Activated CD4-positive, CD25-positive, alpha-beta regulatory T cell (primary cell): ENCODE data around the gene LPCAT2.
A peak's percentile ranks its signal among the peaks of the same experiment; 100 is the strongest.

Experiments used
- DNase-seq, 4 experiments: peaks; one replicate each; lab custom pipeline; 2025; lab: John Stamatoyannopoulos, UW

LPCAT2 gene, protein sequence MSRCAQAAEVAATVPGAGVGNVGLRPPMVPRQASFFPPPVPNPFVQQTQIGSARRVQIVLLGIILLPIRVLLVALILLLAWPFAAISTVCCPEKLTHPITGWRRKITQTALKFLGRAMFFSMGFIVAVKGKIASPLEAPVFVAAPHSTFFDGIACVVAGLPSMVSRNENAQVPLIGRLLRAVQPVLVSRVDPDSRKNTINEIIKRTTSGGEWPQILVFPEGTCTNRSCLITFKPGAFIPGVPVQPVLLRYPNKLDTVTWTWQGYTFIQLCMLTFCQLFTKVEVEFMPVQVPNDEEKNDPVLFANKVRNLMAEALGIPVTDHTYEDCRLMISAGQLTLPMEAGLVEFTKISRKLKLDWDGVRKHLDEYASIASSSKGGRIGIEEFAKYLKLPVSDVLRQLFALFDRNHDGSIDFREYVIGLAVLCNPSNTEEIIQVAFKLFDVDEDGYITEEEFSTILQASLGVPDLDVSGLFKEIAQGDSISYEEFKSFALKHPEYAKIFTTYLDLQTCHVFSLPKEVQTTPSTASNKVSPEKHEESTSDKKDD

DNA sequence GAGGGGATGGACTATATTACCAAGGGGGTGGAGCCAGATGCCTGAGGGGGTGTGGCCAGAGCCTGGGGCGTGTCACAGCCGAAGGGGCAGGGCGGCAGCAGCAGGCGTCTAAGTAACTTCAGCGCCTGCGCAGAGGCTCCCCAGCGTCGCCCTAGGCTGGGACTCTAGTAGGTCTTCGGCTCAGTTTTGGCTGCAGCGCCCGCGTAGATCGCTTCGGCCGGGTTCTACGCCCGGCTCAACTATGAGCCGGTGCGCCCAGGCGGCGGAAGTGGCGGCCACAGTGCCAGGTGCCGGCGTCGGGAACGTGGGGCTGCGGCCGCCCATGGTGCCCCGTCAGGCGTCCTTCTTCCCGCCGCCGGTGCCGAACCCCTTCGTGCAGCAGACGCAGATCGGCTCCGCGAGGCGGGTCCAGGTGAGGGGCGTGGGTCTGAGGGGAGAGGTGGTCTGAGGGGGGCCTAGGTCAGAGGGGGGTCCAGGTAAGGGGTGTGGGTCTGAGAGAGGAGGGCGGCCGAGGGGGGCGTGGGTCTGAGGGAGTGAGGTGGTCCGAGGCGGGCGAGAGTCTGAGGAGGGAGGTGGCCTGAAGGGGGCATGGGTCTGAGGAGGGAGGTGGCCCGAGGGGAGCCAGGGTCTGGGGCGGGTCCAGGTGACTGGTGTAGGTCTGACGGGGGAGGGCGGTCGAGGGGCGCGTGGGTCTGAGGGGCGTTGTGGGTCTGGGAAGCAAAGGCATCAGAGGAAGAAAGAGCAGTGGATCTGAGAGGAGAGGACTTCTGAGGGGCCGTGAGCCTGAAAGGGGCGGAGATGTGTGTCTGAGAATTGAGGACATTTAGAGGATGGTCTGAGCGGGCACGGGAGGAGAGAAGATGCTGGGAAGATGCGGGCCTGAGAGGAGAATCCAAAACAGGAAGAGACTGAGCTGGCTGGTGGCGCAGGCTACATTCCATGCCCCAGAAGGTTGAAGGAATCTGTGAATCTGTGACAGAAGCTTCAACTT lies at the start of gene LPCAT2:
Gene LPCAT2, plus strand, starts transcription at position 132 of the 991 bp plus-strand sequence. Its CDS starts 110 bp downstream, at position 242.
- no peak for DNase-seq

DNA sequence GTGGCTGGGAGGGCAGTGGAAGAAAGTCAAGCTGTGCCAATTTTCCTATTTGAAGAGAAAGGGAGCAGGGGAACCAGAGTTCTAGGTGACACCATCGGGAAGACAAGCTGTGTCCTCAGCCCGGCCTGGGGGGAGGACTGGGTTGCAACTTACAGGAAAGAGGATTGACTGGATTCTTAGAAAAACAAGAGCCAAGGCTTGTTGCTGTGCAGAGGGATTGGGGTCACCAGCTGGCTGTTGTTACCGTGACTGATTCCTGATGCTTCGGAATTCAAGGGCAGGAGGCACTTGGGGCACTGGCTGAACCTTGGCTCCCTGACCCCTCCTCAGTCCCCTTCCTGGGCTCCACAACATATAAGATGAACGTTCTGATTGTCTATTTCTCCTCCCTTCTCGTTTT lies 46.6 kb upstream of the LPCAT2 start:
- no peak for DNase-seq

DNA sequence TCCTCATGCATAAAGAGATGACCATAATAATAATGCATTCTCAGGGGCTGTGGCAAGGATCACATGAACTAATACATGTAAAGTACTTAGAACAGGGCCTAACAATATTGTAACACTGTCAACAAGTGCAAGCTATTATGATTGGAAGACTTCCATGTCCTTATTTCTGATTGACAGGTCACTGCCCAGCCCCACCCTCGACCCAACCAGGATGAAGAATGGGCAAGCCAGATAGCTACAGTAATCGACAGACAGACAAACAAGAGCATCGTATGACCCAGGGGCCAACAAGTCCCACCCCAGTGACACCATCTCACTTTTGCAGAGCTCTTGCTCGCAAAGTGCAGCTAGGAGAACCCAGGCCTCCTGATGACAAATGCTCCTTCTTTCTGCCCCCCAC lies 44.5 kb upstream of the LPCAT2 start:
- DNase-seq: no peak

DNA sequence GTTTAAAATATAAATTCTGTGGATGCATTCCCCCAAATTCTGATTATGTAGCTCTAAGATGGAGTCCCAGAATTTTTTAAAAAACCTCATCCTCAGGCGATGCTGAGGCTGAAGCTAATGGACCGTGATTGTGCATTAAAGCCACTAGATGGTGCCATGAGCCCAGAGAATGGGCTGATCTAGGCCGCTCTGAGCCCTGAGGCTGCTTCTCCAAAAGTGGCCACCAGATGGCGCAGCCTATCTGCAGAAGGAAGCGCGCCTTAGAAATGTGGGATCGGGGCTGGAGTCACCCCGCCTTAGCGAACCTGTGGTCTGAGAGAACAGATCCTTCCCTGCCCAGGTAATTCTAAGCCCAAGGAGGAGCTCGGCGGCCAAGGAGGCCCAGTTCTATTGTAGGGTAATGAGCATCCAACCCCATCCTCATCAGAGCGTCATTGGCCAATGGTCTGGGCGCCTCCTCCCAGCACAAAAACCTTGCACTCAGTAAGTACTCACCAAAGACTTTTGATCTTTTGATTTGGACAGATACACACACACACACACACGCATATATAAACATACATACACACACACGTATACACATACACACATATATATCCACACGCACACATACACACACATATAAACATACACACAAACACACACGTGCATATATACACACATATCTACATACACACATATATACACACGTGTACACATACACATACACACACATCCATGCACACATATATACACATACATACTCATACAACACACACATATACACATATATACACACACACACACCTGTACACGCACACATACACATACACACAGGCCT lies 43.6 kb upstream of the LPCAT2 start:
- DNase-seq: peak; percentile 29 to 72 (median 56)

DNA sequence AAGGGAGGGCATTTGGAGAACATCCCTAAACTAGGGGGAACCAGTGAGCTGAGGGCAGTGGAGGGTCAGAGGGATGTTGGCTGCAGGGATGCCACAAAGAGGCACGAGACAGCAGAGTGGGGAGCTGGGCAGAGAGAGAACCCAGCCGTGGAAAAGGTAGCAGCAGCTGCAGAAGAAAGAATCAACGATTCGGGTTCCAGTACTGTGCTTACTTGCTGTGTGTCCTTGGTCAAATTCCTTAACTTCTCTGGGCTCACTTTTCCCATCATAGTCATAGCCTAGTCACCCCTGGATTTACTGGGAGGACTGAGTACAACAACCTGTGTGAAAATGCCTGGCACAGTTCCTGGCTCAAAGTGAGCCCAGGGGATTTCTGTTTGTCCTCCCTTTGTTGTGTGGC lies 42.7 kb upstream of the LPCAT2 start:
- DNase-seq: no peak

DNA sequence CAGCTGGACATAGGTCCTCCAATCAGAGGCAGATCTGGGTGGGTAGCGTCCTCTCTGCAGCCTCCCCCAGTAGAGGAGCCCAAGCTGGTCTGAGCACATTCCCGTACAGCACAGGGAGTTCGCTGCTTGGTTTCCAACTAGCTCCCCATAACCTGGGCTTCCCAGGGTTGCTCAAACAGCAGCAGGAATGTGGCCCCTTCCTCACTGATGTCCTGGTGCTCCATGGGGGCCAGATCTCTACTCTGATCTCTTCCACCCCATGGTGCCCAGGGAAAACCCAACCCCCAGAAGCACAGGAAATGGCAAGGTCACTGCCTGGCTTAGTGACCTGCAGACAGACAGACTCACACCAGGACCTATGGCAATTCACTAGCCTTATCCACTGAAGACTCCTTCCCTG lies 41.0 kb upstream of the LPCAT2 start:
- no peak for DNase-seq

DNA sequence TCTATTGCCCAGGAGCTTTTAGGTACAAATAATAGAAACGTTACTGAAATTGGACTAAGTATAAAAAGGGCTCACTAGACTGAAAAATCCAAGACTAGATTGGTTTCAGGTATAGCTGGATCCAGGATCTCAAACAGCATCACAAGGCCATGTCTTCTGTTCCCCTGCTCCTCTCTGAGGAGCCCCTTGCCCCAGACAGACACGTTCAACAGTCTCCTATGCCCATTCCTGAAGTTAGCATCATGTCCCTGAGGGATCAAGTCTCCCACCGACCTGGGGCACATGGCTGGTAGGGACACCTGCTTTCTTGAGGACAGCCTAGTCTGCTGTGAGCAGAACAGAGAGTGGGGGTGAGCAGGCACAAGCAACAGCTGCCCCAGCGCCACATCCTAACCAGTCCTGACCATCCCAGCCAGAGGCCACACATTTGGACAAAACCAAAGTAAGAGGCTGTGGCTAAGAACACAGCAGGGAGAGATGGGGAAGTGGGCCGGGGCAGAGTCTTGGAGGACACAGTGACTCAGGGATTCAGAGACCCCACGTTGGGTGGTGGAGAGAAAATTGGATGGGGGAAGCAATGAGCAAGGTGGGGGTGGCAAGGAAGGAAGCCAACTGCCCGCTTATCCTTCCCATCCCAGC lies 40.4 kb upstream of the LPCAT2 start:
- no peak for DNase-seq

DNA sequence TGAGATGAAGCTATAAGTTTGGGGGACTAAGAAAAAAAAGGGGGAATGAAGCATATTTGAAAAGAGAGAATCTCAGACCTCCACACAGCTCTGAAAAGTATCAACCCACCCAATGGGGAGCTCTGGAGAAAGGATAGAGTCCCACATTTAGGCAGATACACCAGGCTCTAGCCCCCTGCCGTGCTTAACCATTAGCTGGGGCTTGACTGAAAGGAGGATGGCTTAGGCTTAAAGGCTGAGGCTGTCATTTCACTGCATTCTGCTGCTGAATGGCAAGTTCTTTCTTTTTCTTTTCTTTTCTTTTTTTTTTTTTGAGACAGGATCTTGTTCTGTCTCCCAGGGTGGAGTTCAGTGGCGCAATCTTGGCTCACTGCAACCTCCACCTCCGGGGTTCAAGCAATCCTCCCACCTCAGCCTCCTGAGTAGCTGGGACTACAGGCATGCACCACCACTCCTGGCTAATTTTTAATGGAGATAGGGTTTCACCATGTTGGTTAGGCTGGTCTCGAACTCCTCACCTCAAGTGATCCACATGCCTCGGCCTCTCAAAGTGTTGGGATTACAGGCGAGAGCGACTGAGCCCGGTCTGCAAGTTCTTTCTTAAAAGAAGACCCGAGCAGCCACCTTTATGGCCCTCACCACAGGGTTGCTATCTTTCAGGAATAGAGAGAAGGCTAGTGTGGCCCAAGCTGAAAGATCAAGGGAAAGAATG lies 38.9 kb upstream of the LPCAT2 start:
- DNase-seq: no peak

DNA sequence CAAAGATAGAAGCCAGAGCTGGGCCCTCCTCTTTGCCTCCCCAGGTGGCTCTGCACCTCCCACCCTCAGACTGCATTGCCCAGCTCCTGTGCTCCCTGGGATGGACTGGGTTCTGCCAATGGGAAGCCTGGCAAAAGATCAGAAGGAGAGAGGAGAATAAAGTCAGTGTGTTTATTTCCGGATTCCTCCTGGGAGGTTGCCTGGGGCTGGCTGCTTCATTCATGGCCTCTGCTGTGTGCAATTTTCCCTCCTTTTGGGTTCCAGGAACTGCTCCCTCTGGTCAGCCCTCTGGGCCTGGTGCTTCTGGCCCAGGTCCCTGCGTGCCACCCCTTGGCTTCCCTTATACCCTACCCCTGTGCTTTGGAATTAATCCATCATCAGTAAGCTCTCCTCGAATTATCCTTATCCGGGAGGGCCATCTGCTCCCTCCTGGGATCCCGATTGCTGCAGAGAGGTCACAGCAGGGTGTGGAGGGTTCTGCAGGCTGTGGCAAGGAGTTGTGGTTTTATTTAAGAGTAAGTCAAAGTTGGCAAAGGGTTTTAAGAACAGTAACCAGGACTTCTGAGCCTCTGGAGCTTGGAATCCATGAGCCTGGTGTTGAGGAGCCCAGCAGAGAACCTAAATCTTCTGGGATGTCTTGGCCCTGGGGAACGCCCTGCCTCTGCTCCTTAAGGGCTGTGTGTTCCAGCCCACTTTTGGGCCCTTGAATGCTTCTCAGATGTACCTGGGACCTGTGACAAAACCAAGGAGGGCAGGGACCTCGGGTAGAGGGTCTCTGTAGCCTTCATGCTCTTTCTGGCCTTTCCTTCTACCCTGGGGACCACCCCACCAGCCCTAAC lies 38.1 kb upstream of the LPCAT2 start:
- no peak for DNase-seq

DNA sequence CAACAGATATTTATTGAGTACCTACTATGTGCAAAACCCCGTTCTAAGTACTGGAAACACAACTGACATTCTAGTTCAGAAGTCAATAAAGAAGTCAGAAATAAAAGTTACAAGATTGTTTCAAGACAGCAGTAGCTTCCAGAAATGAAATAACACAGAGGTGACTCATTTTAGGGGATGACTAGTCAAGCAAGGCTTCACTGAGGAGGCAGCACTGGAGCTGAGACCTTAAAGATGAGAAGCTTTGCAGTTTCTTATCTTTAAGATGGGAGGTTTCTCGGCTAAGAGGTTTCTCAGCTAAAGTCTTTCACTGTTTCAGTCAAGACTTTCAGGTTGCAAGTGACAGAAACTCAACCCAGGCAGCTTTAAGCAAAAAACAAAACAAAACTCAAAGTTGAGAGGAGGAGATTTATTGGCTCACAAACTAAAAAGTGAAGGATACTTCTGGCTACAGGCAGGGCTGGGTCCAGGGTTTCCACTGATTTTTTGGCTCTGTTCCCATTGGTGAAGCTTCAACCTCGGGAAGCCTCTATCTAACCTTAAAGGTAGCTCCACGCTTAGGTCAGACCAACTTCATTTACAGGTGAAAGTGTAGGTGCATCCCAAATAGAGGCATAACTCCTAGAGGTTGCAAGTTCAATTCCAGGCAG lies 37.3 kb upstream of the LPCAT2 start:
- no peak for DNase-seq

DNA sequence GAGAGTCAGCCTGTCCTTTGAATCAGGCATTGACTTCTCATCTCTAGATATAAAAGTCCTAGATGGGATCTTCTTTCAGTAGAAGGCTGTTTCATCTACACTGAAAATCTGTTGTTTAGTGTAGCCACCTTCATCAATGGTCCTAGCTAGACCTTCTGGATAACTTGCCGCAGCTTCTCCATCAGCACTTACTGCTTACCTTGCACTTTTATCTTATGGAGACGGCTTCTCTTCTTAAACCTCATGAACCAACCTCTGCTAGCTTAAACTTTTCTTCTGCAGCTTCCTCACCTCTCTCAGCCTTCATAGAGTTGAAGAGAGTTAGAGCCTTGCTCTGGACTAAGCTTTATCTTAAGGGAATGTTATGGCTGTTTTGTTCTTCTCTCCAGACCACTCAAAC lies 35.3 kb upstream of the LPCAT2 start:
- DNase-seq: no peak

DNA sequence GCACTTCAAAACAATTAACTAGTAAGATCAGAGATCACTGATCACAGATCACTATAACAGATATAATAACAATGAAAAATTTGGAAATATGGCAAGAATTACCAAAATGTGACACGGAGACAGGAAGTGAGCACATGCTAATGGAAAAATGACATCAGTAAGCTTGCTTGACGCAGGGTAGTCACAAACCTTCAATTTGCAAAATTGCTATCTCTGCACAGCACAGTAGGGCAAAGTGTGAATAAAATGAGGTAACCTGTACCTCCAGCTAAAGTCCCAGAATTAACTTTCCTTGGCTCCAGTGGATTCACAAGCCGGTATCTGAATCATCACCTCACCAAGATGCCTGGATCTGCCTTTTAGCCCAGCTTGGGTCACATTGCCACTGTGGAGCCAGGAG lies 34.1 kb upstream of the LPCAT2 start:
- no peak for DNase-seq

DNA sequence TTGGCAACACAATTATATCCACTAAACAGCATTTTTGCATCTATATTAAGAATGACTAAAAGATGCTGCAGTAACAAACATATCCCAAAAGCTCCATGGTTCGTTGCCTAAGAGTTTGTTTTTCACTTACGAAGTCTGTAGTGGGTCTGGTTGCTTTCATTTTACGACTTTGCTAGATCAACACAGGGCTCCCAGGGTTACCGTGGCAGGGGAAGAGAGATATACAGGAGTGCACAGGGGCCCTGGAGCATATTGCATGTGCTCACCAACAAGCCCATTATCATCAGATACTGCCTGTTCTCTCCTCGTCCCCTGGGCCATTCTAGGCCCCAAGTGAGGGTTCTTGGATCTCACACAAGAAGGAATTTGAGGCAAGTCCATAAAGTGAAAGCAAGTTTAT lies 33.0 kb upstream of the LPCAT2 start:
- no peak for DNase-seq

DNA sequence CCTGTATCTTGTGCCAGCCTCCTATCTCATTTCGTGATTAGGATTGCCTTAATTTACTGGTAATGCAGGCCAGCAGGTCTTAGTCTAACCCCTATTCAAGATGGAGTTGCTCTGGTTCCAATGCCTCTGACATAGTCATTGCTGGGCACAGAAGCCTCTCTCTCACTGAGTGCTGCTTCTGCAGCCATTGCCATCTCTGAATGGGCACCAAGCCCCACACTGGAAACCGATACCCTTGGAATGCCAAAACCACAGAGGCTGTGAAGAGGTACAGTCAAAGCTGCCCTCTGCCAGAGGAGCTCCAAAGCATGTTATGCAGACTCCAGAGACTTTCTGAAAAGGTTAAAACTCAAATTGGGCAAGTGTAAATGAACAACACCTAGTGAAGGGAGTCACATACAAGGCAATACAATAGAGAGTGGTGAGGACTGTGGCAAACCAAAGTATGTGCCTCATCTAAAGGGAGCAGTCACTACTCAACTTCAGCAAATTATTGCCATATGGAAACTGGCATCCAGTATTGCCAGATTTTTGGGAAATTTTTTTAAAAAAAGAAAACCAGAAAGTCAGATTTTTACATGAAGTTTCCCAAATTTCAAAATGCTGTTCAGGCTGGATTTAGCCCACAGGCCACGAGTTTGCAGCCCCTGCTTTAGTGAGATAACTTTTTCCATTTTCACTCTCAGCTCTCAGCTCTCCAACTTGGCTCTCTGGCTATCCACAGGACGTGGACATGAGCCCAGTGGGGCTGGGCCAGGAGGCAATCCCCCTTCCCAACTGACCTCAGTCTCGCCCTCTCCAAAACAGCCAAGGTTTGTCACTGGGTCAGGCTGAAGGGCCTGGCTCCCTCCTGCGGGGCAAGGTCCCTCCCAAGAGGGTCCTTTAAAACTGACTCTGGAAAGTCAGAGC lies 32.0 kb upstream of the LPCAT2 start:
- DNase-seq: no peak

DNA sequence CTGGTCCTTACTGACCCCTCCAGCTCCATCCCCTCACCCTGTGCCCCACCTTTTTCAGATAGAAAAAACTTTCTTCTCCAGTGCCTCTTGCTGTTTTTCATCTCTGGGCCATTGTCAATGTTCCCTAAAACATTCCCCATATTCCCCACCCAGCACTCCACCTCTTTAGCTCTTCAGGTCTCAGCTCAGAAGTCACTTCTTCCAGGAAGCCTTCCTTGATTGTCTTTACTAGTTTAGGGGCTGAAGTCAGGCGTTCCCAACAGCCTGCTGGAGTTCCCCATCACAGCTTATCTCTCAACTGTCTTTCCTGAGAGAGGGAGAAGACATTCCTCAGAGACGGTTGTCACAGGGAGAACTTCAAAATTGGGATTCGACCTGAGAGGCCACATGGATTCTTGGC lies 31.1 kb upstream of the LPCAT2 start:
- no peak for DNase-seq

DNA sequence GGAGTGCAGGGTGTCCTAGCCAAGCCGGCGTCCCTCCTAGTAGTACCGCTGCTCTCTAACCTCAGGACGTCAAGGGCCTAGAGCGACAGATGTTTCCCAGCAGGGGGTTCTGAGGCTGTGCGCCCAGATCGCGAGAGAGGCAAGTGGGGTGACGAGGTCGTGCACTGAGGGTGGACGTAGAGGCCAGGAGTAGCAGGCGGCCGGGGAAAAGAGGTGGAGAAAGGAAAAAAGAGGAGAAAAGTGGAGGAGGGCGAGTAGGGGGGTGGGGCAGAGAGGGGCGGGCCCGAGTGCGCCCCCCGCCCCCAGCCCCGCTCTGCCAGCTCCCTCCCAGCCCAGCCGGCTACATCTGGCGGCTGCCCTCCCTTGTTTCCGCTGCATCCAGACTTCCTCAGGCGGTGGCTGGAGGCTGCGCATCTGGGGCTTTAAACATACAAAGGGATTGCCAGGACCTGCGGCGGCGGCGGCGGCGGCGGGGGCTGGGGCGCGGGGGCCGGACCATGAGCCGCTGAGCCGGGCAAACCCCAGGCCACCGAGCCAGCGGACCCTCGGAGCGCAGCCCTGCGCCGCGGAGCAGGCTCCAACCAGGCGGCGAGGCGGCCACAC lies 29.9 kb upstream of the LPCAT2 start, which contains the start of gene MMP2:
Gene MMP2, plus strand, starts transcription at position 372 of the 603 bp plus-strand sequence. CDS start 282 bp downstream, outside the sequence.
- DNase-seq: no peak

DNA sequence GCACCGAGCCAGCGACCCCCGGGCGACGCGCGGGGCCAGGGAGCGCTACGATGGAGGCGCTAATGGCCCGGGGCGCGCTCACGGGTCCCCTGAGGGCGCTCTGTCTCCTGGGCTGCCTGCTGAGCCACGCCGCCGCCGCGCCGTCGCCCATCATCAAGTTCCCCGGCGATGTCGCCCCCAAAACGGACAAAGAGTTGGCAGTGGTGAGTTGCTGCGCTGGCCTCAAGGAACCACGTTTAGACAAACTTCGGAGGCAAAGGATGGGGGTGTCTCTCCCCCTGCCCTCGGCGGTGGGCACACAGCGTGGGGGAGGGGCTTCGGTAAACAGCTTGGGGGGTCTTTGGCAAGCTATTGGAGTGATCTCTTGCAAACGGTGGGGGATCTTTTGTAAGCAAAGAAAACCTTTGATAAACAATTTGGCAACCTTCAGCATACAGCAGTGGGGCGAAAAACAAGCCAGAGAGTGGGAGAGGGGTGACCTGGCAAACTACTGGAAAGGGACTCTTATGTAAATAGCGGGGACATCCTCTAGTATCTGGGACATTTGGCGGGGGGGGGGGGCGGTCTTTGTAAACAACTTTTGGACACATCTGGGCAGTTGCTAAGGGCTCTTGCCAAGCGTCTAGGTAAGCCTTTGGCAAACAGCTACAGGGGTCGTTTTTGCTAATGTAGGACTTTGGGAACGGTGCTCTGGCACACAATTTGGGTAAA lies 29.3 kb upstream of the LPCAT2 start:
- no peak for DNase-seq
